Neural progenitor cell (in vitro differentiated cells): ENCODE results near the gene NDUFAF5.

Source experiments
- EZH2 ChIP-seq: fragments of 200-600 bp; sonication (generic); IDR thresholded peaks from 2 replicates; pipeline ENCODE4 v1.6.1; 2017; ENCODE audit warnings: antibody characterized with exemption, mild to moderate bottlenecking, moderate library complexity
- EZH2phosphoT487 ChIP-seq: fragments of 200-600 bp; sonication (generic); IDR thresholded peaks from 2 replicates; pipeline ENCODE4 v1.6.1; 2017; ENCODE audit warnings: antibody characterized with exemption
- TF ChIP-seq, protein P1 (sequence below): fragments of 200-600 bp; sonication (generic); IDR thresholded peaks from 2 replicates; pipeline ENCODE4 v1.5.1; 2017; ENCODE audit warnings: antibody characterized with exemption, mild to moderate bottlenecking

DNA sequence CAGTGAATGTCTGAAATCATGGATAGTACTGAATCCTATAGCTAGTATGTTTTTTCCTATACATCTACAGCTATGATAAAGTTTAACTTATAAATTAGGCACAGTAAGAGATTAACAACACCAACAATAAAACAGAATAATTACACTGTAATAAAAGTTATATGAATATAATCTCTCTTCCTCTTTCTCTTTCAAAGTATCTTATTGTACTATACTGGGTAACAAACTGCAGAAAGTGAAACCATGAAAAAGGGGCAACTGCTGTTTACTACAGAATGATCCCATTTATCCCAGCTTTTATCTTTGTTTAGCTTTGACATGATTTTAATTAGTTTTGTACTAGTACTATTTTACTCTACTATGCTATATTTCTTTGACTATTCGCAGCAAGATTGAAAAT lies 25.9 kb upstream of the NDUFAF5 start:
- TF ChIP-seq, protein P1, sequence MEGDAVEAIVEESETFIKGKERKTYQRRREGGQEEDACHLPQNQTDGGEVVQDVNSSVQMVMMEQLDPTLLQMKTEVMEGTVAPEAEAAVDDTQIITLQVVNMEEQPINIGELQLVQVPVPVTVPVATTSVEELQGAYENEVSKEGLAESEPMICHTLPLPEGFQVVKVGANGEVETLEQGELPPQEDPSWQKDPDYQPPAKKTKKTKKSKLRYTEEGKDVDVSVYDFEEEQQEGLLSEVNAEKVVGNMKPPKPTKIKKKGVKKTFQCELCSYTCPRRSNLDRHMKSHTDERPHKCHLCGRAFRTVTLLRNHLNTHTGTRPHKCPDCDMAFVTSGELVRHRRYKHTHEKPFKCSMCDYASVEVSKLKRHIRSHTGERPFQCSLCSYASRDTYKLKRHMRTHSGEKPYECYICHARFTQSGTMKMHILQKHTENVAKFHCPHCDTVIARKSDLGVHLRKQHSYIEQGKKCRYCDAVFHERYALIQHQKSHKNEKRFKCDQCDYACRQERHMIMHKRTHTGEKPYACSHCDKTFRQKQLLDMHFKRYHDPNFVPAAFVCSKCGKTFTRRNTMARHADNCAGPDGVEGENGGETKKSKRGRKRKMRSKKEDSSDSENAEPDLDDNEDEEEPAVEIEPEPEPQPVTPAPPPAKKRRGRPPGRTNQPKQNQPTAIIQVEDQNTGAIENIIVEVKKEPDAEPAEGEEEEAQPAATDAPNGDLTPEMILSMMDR, result no peak
- TF ChIP-seq EZH2 (no peak), EZH2phosphoT487 (no peak)
